Left lung (tissue), 10 donors: ENCODE measurements around the gene RGS10. TPM values are rescaled to one million over a fixed set of nuclear protein-coding genes. Genes with fewer than 3 reads are reported as not detected.

Experiments used
- ATAC-seq: fragments of 200-7000 bp; cut with Tn5 transposase; one replicate; pipeline ENCODE4 v1.9.1; 2020; ENCODE audit warnings: moderate library complexity
- DNase-seq, 4 donors: peaks; one replicate each; pipeline ENCODE4 v3.0.0-alpha.2; 2013 to 2020
- H3K27ac ChIP-seq, 2 donors: fragments of 200-600 bp; sonication (generic) in 1 of 2; one replicate each; pipeline versions ENCODE4 v1.5.0 to v1.8.0; 2020 to 2021
- H3K27me3 ChIP-seq, 2 donors: fragments of 200-600 bp; sonication (generic) in 1 of 2; one replicate each; pipeline versions ENCODE4 v1.5.0 to v1.8.0; 2020 to 2021
- H3K36me3 ChIP-seq, 2 donors: fragments of 200-600 bp; sonication (generic) in 1 of 2; one replicate each; pipeline versions ENCODE4 v1.5.0 to v1.8.0; 2020 to 2021
- H3K4me1 ChIP-seq, 2 donors: fragments of 200-600 bp; one replicate each; pipeline ENCODE4 v1.8.0; 2021
- H3K4me3 ChIP-seq, 2 donors: fragments of 200-600 bp; sonication (generic) in 1 of 2; one replicate each; pipeline versions ENCODE4 v1.5.0 to v1.8.0; 2020 to 2021; ENCODE audit warnings: mild to moderate bottlenecking in 1 of 2
- H3K9me3 ChIP-seq, 2 donors: fragments of 200-600 bp; sonication (generic) in 1 of 2; one replicate each; pipeline versions ENCODE4 v1.5.0 to v1.8.0; 2020 to 2021
- CTCF ChIP-seq, 2 donors: fragments of 200-600 bp; sonication (generic) in 1 of 2; IDR thresholded peaks; one replicate each; pipeline versions ENCODE4 v1.5.0 to v1.8.0; 2021; ENCODE audit warnings: antibody characterized with exemption in 2 of 2
- intact Hi-C, 2 donors: fragments of 100-400 bp; cut with DNase I; formaldehyde crosslinking; loops; one replicate each; pipeline versions ENCODE4 v1.11.2 to v1.14.2; 2022
- polyA plus RNA-seq, 6 donors: library from polyadenylated mRNA; unstranded; fragments of 120-200 nt; gene quantifications; one replicate each; pipeline ENCODE4 v1.2.1, GENCODE V29; 2013; ENCODE audit not compliant: insufficient read length in 6 of 6
- total RNA-seq, 2 donors: library from RNA; stranded (reverse); fragmentation: NEBNext Ultra II Directional; extraction: Animal tissue kit (Norgen Biotek cat#: 25700); gene quantifications; one replicate each; pipeline ENCODE4 v1.2.1, GENCODE V29; 2021
- donor health status: DM: no; HTN: yes; CAD: no.
- donor health status: DM: no; HTN: no; CAD: no.

RGS10 gene
- total and polyA plus RNA-seq, 8 donors, result 9.8 to 26.7 (median 13.3) TPM

- ATAC-seq, result no peak
Observed at GRCh38 chr10:119511828-119512515, 30.5 kb downstream of the RGS10 start.

GRCh38 chr10:119509909-119510451 lies 32.5 kb downstream of the RGS10 start:
- Histone ChIP-seq H3K27ac (no peak overlapping the region), H3K27me3 (no peaks in the 10 kb centered on the region), H3K4me3 (no peak overlapping the region), H3K9me3 (no peaks in the 10 kb centered on the region), H3K36me3 (peaks cover 0 to 23% of the 10 kb centered on the region in 2 donors), H3K4me1 (no peaks in the 10 kb centered on the region)
- ATAC-seq (peak; percentile 33), DNase-seq (no peak)
- TF ChIP-seq CTCF (IDR thresholded peaks at IDR 0.05), result no peak
- intact Hi-C loops, result no loop called here

More at GRCh38 chr10:119511828-119512515, 30.5 kb downstream of the RGS10 start:
- no peak for DNase-seq
- H3K36me3 ChIP-seq, result peaks cover 0 to 25% of the 10 kb centered on the region in 2 donors
- peaks cover 0 to 10% of the 10 kb centered on the region in 2 donors for H3K4me1 ChIP-seq
- no peak for TF ChIP-seq CTCF (IDR thresholded peaks at IDR 0.05)
- no peak overlapping the region for H3K4me3 ChIP-seq
- no peaks in the 10 kb centered on the region for H3K27me3 ChIP-seq
- no peaks in the 10 kb centered on the region for H3K9me3 ChIP-seq
- intact Hi-C loops, result no loop called here
- no peak overlapping the region for H3K27ac ChIP-seq

GRCh38 chr10:119507115-119507514 lies 35.4 kb downstream of the RGS10 start:
- intact Hi-C loops, result no loop called here
- no peak for ATAC-seq
- Histone ChIP-seq H3K9me3 (no peaks in the 10 kb centered on the region), H3K36me3 (peaks cover 0 to 9% of the 10 kb centered on the region in 2 donors), H3K27me3 (peaks cover 0 to 8% of the 10 kb centered on the region in 2 donors), H3K4me3 (no peak overlapping the region), H3K4me1 (no peaks in the 10 kb centered on the region), H3K27ac (no peak overlapping the region)
- no peak for DNase-seq
- no peak for TF ChIP-seq CTCF (IDR thresholded peaks at IDR 0.05)

GRCh38 chr10:119505588-119506315 lies 36.8 kb downstream of the RGS10 start:
- no peak for TF ChIP-seq CTCF (IDR thresholded peaks at IDR 0.05)
- Histone ChIP-seq H3K36me3 (no peaks in the 10 kb centered on the region), H3K4me3 (no peak overlapping the region), H3K27ac (no peak overlapping the region), H3K27me3 (peaks cover 0 to 10% of the 10 kb centered on the region in 2 donors), H3K9me3 (no peaks in the 10 kb centered on the region), H3K4me1 (no peaks in the 10 kb centered on the region)
- DNase-seq, result no peak
- intact Hi-C loops, result no loop called here
- no peak for ATAC-seq

- TF ChIP-seq CTCF (IDR thresholded peaks at IDR 0.05), result no peak
- Histone ChIP-seq H3K36me3 (no peaks in the 10 kb centered on the region), H3K9me3 (no peaks in the 10 kb centered on the region), H3K27ac (no peak overlapping the region), H3K4me3 (no peak overlapping the region), H3K27me3 (peaks cover 0 to 10% of the 10 kb centered on the region in 2 donors), H3K4me1 (no peaks in the 10 kb centered on the region)
- intact Hi-C loops, result no loop called here
- DNase-seq, result peak in 3 of 4 donors; percentile 59 to 89 (median 77)
- peak; percentile 52 for ATAC-seq
Observed at GRCh38 chr10:119505131-119505551, 37.4 kb downstream of the RGS10 start.
